HEK293T (cell line): ENCODE measurements around the gene LSM3.

Experiments
- CTCF ChIA-PET: fragments of 350-600 bp; formaldehyde crosslinking; extraction: SDS; loops from one replicate; lab custom pipeline; 2021; ENCODE audit warnings: antibody characterized with exemption, inconsistent platforms; lab: Yijun Ruan, JAX
- POLR2A ChIA-PET: fragments of 350-600 bp; formaldehyde crosslinking; extraction: SDS; loops from one replicate; lab custom pipeline; 2020; ENCODE audit warnings: antibody characterized with exemption, inconsistent platforms; lab: Yijun Ruan, JAX
- DNase-seq: peaks from one replicate; pipeline ENCODE4 v3.0.0; 2012; ENCODE audit warnings: mixed read lengths; ENCODE audit errors: extremely low spot score
- ARNT ChIP-seq: fragments of 450-650 bp; IDR thresholded peaks from 2 replicates; pipeline ENCODE4 v1.6.1; 2017; ENCODE audit warnings: mild to moderate bottlenecking
- BHLHE40 ChIP-seq: fragments of 450-650 bp; IDR thresholded peaks from 2 replicates; pipeline ENCODE4 v1.6.1; 2016; ENCODE audit warnings: mild to moderate bottlenecking, moderate library complexity, borderline replicate concordance
- CTBP1 ChIP-seq: fragments of 450-650 bp; IDR thresholded peaks from 2 replicates; pipeline ENCODE4 v1.6.1; 2016; ENCODE audit warnings: borderline replicate concordance
- ELF4 ChIP-seq: fragments of 450-650 bp; IDR thresholded peaks from 2 replicates; pipeline ENCODE4 v1.6.1; 2017; ENCODE audit warnings: antibody characterized with exemption
- FOXA1 ChIP-seq: fragments of 450-650 bp; IDR thresholded peaks from 2 replicates; pipeline ENCODE4 v1.6.1; 2016; ENCODE audit warnings: mild to moderate bottlenecking
- FOXK2 ChIP-seq: fragments of 450-650 bp; IDR thresholded peaks from 2 replicates; pipeline ENCODE4 v1.6.1; 2016; ENCODE audit warnings: mild to moderate bottlenecking
- FOXM1 ChIP-seq: fragments of 450-650 bp; IDR thresholded peaks from 2 replicates; pipeline ENCODE4 v1.6.1; 2017; ENCODE audit warnings: mild to moderate bottlenecking, borderline replicate concordance
- HDGF ChIP-seq: fragments of 450-650 bp; IDR thresholded peaks from 2 replicates; pipeline ENCODE4 v1.6.1; 2017; ENCODE audit warnings: antibody characterized with exemption, borderline replicate concordance
- L3MBTL2 ChIP-seq: fragments of 450-650 bp; conservative IDR thresholded peaks from 2 replicates; pipeline ENCODE4 v1.6.1; 2016; ENCODE audit warnings: mild to moderate bottlenecking
- LEF1 ChIP-seq: fragments of 450-650 bp; IDR thresholded peaks from 2 replicates; pipeline ENCODE4 v1.6.1; 2017; ENCODE audit warnings: mild to moderate bottlenecking, borderline replicate concordance
- NFRKB ChIP-seq: fragments of 450-650 bp; IDR thresholded peaks from 2 replicates; pipeline ENCODE4 v1.6.1; 2016; ENCODE audit warnings: mild to moderate bottlenecking, moderate library complexity
- PKNOX1 ChIP-seq: fragments of 450-650 bp; IDR thresholded peaks from 2 replicates; pipeline ENCODE4 v1.6.1; 2016
- SP1 ChIP-seq: fragments of 450-650 bp; IDR thresholded peaks from 2 replicates; pipeline ENCODE4 v1.6.1; 2017
- SUZ12 ChIP-seq: fragments of 450-650 bp; IDR thresholded peaks from 2 replicates; pipeline ENCODE4 v1.6.1; 2016; ENCODE audit warnings: mild to moderate bottlenecking
- TARDBP ChIP-seq: fragments of 450-650 bp; IDR thresholded peaks from 2 replicates; pipeline ENCODE4 v1.6.1; 2016
- ZNF384 ChIP-seq: fragments of 450-650 bp; IDR thresholded peaks from 2 replicates; pipeline ENCODE4 v1.6.1; 2016

LSM3 gene

GRCh38 chr3:14204515-14205284 is 26.1 kb downstream of the LSM3 start:
- POLR2A ChIA-PET: interaction anchor here (1.8 kb wide), 1 partner anchor 26 kb away, joined by 4 read pairs; the partner anchor contains the start of genes LSM3 and XPC
- CTCF ChIA-PET: interaction anchor here (0.6 to 1.6 kb wide), 4 partner anchors 8 to 381 kb away, joined by 3 to 8 read pairs (median 4); no protein-coding TSS in a partner anchor
- TF ChIP-seq FOXM1 (no peak), CTBP1 (no peak), SUZ12 (no peak), LEF1 (no peak), ELF4 (no peak), NFRKB (no peak)
- DNase-seq: no peak

GRCh38 chr3:14206548-14207177 is 28.0 kb downstream of the LSM3 start:
- POLR2A ChIA-PET: no interaction called here
- CTCF ChIA-PET: no interaction called here
- DNase-seq: no peak

GRCh38 chr3:14208168-14208567 is 29.6 kb downstream of the LSM3 start:
- no peak for DNase-seq
- POLR2A ChIA-PET: no interaction called here
- TF ChIP-seq BHLHE40 (no peak), SP1 (no peak), ARNT (no peak), FOXA1 (no peak), FOXM1 (no peak), LEF1 (no peak), HDGF (no peak), FOXK2 (no peak), ZNF384 (no peak), ELF4 (no peak), NFRKB (no peak), L3MBTL2 (no peak), CTBP1 (no peak), SUZ12 (no peak), TARDBP (no peak)
- CTCF ChIA-PET: interaction anchor here (0.7 kb wide), 1 partner anchor 24 kb away, joined by 3 read pairs; no protein-coding TSS in a partner anchor

More at GRCh38 chr3:14206548-14207177, 28.0 kb downstream of the LSM3 start:
- peak; percentile 55; the same call in 1 of the 2 replicates for TF ChIP-seq PKNOX1
- TF ChIP-seq CTBP1: no peak

GRCh38 chr3:14208977-14209394 is 30.4 kb downstream of the LSM3 start:
- no peak for DNase-seq
- CTCF ChIA-PET: no interaction called here
- POLR2A ChIA-PET: no interaction called here
- TF ChIP-seq HDGF (no peak), ZNF384 (no peak), BHLHE40 (no peak), PKNOX1 (no peak), ELF4 (no peak), SUZ12 (no peak), FOXM1 (no peak), NFRKB (no peak), L3MBTL2 (no peak), FOXK2 (no peak), SP1 (no peak), TARDBP (no peak), CTBP1 (no peak), FOXA1 (no peak), ARNT (no peak), LEF1 (no peak)

GRCh38 chr3:14209581-14210289 is 31.1 kb downstream of the LSM3 start:
- TF ChIP-seq BHLHE40 (no peak), HDGF (no peak), L3MBTL2 (no peak), SP1 (no peak), PKNOX1 (no peak), TARDBP (no peak), ZNF384 (no peak), NFRKB (no peak), LEF1 (no peak), ARNT (no peak), CTBP1 (no peak), FOXM1 (no peak), FOXK2 (no peak), ELF4 (no peak), SUZ12 (no peak), FOXA1 (no peak)
- DNase-seq: no peak
- CTCF ChIA-PET: no interaction called here
- POLR2A ChIA-PET: no interaction called here
